Large intestine (tissue), 3 donors: ENCODE data around the gene PPP1R9A. TPM values are rescaled to one million over a fixed set of nuclear protein-coding genes. Genes with fewer than 3 reads are reported as not detected.

Experiments used
- DNase-seq, 2 donors: peaks; one replicate each; pipeline versions ENCODE4 v3.0.0 to v3.0.0-alpha.2; 2013
- H3K27ac ChIP-seq: one replicate; pipeline ENCODE4 v1.5.1; 2013; ENCODE audit warnings: low read length
- H3K27me3 ChIP-seq: 2 replicates; pipeline ENCODE4 v1.6.1; 2013; ENCODE audit warnings: low read length; ENCODE audit not compliant: control insufficient read depth, insufficient read depth
- H3K36me3 ChIP-seq: 2 replicates; pipeline ENCODE4 v1.6.1; 2013; ENCODE audit warnings: low read length; ENCODE audit not compliant: control insufficient read depth, insufficient read depth
- H3K4me1 ChIP-seq: one replicate; pipeline ENCODE4 v1.6.1; 2013; ENCODE audit warnings: low read length; ENCODE audit not compliant: control insufficient read depth, insufficient read depth
- H3K4me3 ChIP-seq: one replicate; pipeline ENCODE4 v1.5.1; 2013; ENCODE audit warnings: low read length
- H3K9me3 ChIP-seq: one replicate; pipeline ENCODE4 v1.6.1; 2013; ENCODE audit warnings: mild to moderate bottlenecking, low read depth, low read length, moderate library complexity; ENCODE audit not compliant: control insufficient read depth
- WGBS: methylation state at CpG from one replicate; pipeline ENCODE4 v1.1.5; 2013; ENCODE audit warnings: low lambda C conversion rate; ENCODE audit not compliant: insufficient coverage; 5-methylcytosine and 5-hydroxymethylcytosine counted together
- polyA plus RNA-seq: library from polyadenylated mRNA; unstranded; fragments of 120-200 nt; gene quantifications from one replicate; pipeline ENCODE4 v1.2.1, GENCODE V29; 2013

Gene PPP1R9A
- polyA plus RNA-seq, 1 donor: 16.7 TPM

GRCh38 chr7:94908323-94909178, 1.2 kb downstream of the PPP1R9A start:
- H3K27me3 ChIP-seq: no peaks in the 10 kb centered on the region
- H3K4me1 ChIP-seq: peaks cover 5% of the 10 kb centered on the region
- H3K36me3 ChIP-seq: no peaks in the 10 kb centered on the region
- H3K4me3 ChIP-seq: peak overlapping the region; percentile 64
- peak; percentile 29 to 76 for DNase-seq
- peak overlapping the region; percentile 61 for H3K27ac ChIP-seq
- no peaks in the 10 kb centered on the region for H3K9me3 ChIP-seq
- WGBS: no CpG with 5 or more reads among the region's 27 CpGs

- H3K4me1 ChIP-seq: peaks cover 5% of the 10 kb centered on the region
- H3K9me3 ChIP-seq: no peaks in the 10 kb centered on the region
- no peaks in the 10 kb centered on the region for H3K36me3 ChIP-seq
- peak overlapping the region; percentile 64 for H3K4me3 ChIP-seq
- WGBS: 40% methylated on average over 1 of the region's 2 CpGs
- no peaks in the 10 kb centered on the region for H3K27me3 ChIP-seq
- no peak for DNase-seq
- no peak overlapping the region for H3K27ac ChIP-seq
These were observed 1.7 kb downstream of the PPP1R9A start for GRCh38 chr7:94909179-94909466.

- H3K9me3 ChIP-seq: no peaks in the 10 kb centered on the region
- no peak overlapping the region for H3K4me3 ChIP-seq
- H3K27me3 ChIP-seq: no peaks in the 10 kb centered on the region
- no peaks in the 10 kb centered on the region for H3K36me3 ChIP-seq
- peaks cover 3% of the 10 kb centered on the region for H3K4me1 ChIP-seq
- no peak for DNase-seq
- H3K27ac ChIP-seq: no peak overlapping the region
These were observed 4.7 kb downstream of the PPP1R9A start for GRCh38 chr7:94912085-94912484.

DNA sequence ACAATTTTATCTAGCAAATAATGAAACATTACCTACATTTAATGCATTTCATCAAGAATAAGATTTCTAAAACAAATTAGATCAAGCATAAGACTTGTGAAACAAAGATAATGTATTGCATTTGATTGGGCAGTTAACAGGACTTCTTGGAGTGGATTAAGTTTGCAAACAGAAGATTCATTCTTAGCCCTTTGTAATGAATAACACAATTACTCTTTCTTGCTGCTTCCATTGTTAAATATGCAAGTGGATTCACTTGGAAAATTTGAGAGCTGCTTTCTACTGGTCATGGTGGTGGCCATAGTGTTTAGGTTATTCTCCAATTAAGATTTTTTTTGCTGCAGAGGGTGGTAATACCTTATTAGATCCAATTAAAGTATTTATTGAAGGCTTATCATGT, 6.0 kb downstream of the PPP1R9A start:
- Histone ChIP-seq H3K4me3 (no peak overlapping the region), H3K27me3 (no peaks in the 10 kb centered on the region), H3K27ac (no peak overlapping the region), H3K9me3 (no peaks in the 10 kb centered on the region), H3K4me1 (no peaks in the 10 kb centered on the region), H3K36me3 (no peaks in the 10 kb centered on the region)
- DNase-seq: no peak

DNA sequence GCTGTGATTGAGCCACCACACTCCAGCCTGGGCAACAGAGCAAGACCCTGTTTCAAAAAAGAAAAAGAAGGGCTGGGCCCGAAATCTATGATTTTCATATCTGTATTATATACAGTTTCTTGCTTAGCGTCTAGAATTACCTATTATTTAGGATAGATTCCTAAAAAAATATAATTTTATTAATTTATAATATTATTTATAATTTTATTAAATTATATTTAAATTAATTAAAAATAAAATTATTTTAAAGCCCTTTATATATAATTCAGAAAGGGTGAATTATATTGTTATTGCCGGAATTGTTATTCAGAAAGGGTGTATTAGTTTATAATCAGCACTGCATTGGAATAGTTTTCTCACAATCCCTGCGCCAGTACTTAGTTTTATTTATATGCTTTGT, 14.5 kb downstream of the PPP1R9A start:
- Histone ChIP-seq H3K27ac (no peak overlapping the region), H3K27me3 (no peaks in the 10 kb centered on the region), H3K9me3 (no peaks in the 10 kb centered on the region), H3K36me3 (no peaks in the 10 kb centered on the region), H3K4me1 (no peaks in the 10 kb centered on the region), H3K4me3 (no peak overlapping the region)
- WGBS: no CpG with 5 or more reads among the region's 4 CpGs
- DNase-seq: no peak

DNA sequence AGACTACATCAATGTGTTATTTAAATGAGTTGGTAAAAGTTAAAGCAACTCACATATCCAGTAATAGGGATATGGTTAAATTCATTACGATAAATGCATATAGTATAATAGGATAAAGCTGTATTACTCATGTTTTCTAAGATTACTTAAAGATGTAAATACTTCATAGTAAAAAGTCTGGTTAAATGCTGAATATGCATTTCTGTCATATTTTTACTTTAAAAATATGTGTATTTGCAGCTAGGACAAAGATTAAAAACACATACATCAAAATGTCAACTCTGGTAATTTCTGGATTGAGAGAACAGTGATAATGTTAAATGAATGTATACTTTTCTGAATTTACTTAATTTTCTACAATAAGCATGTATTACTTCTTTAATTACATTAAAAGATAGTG, 15.1 kb downstream of the PPP1R9A start:
- 100% methylated on average over 1 of the region's 1 CpG for WGBS
- Histone ChIP-seq H3K27ac (no peak overlapping the region), H3K4me1 (no peaks in the 10 kb centered on the region), H3K36me3 (no peaks in the 10 kb centered on the region), H3K4me3 (no peak overlapping the region), H3K27me3 (no peaks in the 10 kb centered on the region), H3K9me3 (no peaks in the 10 kb centered on the region)
- no peak for DNase-seq

DNA sequence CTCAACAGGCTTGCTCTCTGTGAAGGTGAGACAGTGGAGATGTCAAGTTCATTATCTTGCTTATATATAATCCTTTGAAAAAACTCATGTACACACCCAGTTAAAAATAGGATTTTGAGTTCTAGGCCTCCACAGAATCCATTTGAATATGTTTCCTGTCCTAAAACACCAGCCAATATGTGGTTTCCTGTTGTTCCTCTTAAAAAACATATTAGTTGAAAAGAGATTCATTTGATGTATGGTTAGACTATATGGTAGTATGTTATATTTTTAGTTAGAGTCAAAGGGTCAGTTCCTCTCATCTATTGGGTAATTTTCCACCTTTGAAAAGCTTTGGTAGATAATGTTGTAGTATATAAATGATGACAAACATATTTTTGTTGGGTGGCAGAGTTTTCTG, 16.0 kb downstream of the PPP1R9A start:
- H3K36me3 ChIP-seq: no peaks in the 10 kb centered on the region
- DNase-seq: no peak
- no peaks in the 10 kb centered on the region for H3K9me3 ChIP-seq
- no peaks in the 10 kb centered on the region for H3K4me1 ChIP-seq
- H3K27me3 ChIP-seq: no peaks in the 10 kb centered on the region
- H3K4me3 ChIP-seq: no peak overlapping the region
- H3K27ac ChIP-seq: no peak overlapping the region

- Histone ChIP-seq H3K27ac (no peak overlapping the region), H3K9me3 (no peaks in the 10 kb centered on the region), H3K27me3 (no peaks in the 10 kb centered on the region), H3K36me3 (no peaks in the 10 kb centered on the region), H3K4me1 (no peaks in the 10 kb centered on the region), H3K4me3 (no peak overlapping the region)
- no peak for DNase-seq
These were observed 20.8 kb downstream of the PPP1R9A start for GRCh38 chr7:94928168-94928707.

DNA sequence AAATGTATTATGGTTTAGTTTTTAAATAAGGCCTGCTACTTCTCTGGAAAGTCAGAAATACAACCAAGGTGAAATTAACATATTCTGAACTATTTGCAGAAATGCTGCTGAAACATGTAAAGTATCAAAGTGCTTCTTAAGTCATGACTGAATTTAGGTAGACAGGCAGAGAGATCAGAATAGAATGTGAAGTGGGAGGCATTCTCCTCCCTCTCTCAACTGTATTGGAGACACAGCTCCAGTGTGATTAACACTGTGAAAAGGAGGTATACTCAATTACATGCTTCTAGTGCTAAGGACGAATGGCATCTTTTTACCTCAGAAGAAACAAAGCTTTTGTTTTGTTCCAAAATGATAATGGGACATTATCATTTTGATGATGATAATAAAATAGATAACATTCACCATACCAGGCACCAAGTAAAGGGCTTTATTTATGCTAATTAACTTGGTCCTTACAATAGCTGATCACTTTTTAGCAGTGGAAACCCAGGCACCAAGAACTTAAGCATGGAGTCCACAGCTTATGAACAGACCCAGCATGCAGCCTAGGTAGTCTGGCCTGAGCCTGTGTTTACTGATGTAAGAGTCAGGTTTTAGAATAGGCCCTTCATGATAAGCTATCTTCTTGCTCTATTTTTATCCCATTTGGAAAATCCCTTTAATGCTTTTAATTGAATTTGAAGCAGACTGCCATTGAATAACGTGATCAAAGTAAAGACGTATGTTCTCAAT, 26.0 kb downstream of the PPP1R9A start:
- WGBS: 43% methylated on average over 2 of the region's 3 CpGs
- no peaks in the 10 kb centered on the region for H3K36me3 ChIP-seq
- H3K27me3 ChIP-seq: no peaks in the 10 kb centered on the region
- H3K9me3 ChIP-seq: no peaks in the 10 kb centered on the region
- no peak overlapping the region for H3K4me3 ChIP-seq
- no peaks in the 10 kb centered on the region for H3K4me1 ChIP-seq
- H3K27ac ChIP-seq: no peak overlapping the region
- no peak for DNase-seq

GRCh38 chr7:94939395-94939794, 32.0 kb downstream of the PPP1R9A start:
- Histone ChIP-seq H3K9me3 (no peaks in the 10 kb centered on the region), H3K27me3 (no peaks in the 10 kb centered on the region), H3K4me3 (no peak overlapping the region), H3K4me1 (no peaks in the 10 kb centered on the region), H3K27ac (no peak overlapping the region), H3K36me3 (no peaks in the 10 kb centered on the region)
- no peak for DNase-seq

- Histone ChIP-seq H3K27ac (no peak overlapping the region), H3K27me3 (no peaks in the 10 kb centered on the region), H3K36me3 (no peaks in the 10 kb centered on the region), H3K4me3 (no peak overlapping the region), H3K9me3 (no peaks in the 10 kb centered on the region), H3K4me1 (no peaks in the 10 kb centered on the region)
- DNase-seq: no peak
These were observed 32.8 kb downstream of the PPP1R9A start for GRCh38 chr7:94940241-94940640.
